Keratinocyte (primary cell): ENCODE results near the gene UBA3. TPM values are rescaled to one million over a fixed set of nuclear protein-coding genes. Genes with fewer than 3 reads are reported as not detected.

ENCODE experiments used
- DNase-seq: peaks from one replicate; pipeline ENCODE4 v3.0.0-alpha.2; 2011; ENCODE audit warnings: low read depth, missing footprints, low spot score
- FAIRE-seq: peaks from 2 replicates; lab custom pipeline; 2011; peaks lifted over from hg19 to GRCh38; lab: Jason Lieb, UNC
- H2AFZ ChIP-seq: 2 replicates; pipeline ENCODE4 v1.6.0; 2012; ENCODE audit warnings: low read length, control low read depth, inconsistent platforms; ENCODE audit not compliant: control insufficient read depth
- H3K27ac ChIP-seq: 2 replicates; pipeline ENCODE4 v1.5.1; 2011; ENCODE audit warnings: low read length; ENCODE audit not compliant: control insufficient read depth, insufficient read depth
- H3K27me3 ChIP-seq: 3 replicates; pipeline ENCODE4 v1.6.0; 2011; ENCODE audit warnings: low read length; ENCODE audit not compliant: control insufficient read depth, insufficient read depth; ENCODE audit errors: extremely low read depth
- H3K36me3 ChIP-seq, 2 experiments: 2 replicates in 1 of 2; 3 replicates in 1 of 2; pipeline ENCODE4 v1.5.1; 2011; ENCODE audit warnings: low read length in 2 of 2, mild to moderate bottlenecking in 1 of 2; ENCODE audit not compliant: control insufficient read depth in 2 of 2, insufficient read depth in 2 of 2; ENCODE audit errors: extremely low read depth in 1 of 2
- H3K4me1 ChIP-seq: 3 replicates; pipeline ENCODE4 v1.5.1; 2011; ENCODE audit warnings: low read length; ENCODE audit not compliant: control insufficient read depth, insufficient read depth; ENCODE audit errors: extremely low read depth
- H3K4me2 ChIP-seq: 3 replicates; pipeline ENCODE4 v1.6.0; 2011; ENCODE audit warnings: low read depth, low read length; ENCODE audit not compliant: control insufficient read depth, insufficient read depth; ENCODE audit errors: extremely low read depth
- H3K4me3 ChIP-seq, 3 experiments: fragments of 200-600 bp in 1 of 3; sonication (generic) in 1 of 3; 2 replicates in 2 of 3; 3 replicates in 1 of 3; pipeline ENCODE4 v1.5.1; 2011 to 2016; ENCODE audit warnings: low read length in 3 of 3, mild to moderate bottlenecking in 3 of 3, control low read depth in 2 of 3, inconsistent platforms in 1 of 3, low read depth in 1 of 3, mixed read lengths in 1 of 3, mixed run types in 1 of 3, moderate library complexity in 1 of 3; ENCODE audit not compliant: control insufficient read depth in 2 of 3, insufficient read depth in 2 of 3; ENCODE audit errors: extremely low read depth in 1 of 3
- H3K79me2 ChIP-seq: 2 replicates; pipeline ENCODE4 v1.6.0; 2012; ENCODE audit warnings: low read length; ENCODE audit not compliant: control insufficient read depth, insufficient read depth
- H3K9ac ChIP-seq: 3 replicates; pipeline ENCODE4 v1.6.0; 2011; ENCODE audit warnings: low read length; ENCODE audit not compliant: control insufficient read depth, insufficient read depth; ENCODE audit errors: extremely low read depth
- H3K9me1 ChIP-seq: 3 replicates; pipeline ENCODE4 v1.6.0; 2011; ENCODE audit warnings: low read length; ENCODE audit not compliant: control insufficient read depth, insufficient read depth; ENCODE audit errors: extremely low read depth
- H3K9me3 ChIP-seq: 2 replicates; pipeline ENCODE4 v1.5.1; 2012; ENCODE audit warnings: low read depth, low read length; ENCODE audit not compliant: control insufficient read depth
- H4K20me1 ChIP-seq: 3 replicates; pipeline ENCODE4 v1.6.0; 2011; ENCODE audit warnings: low read length; ENCODE audit not compliant: control insufficient read depth, insufficient read depth; ENCODE audit errors: extremely low read depth
- CTCF ChIP-seq, 3 experiments: IDR thresholded peaks in 1 of 3; conservative IDR thresholded peaks in 1 of 3; optimal IDR thresholded peaks in 1 of 3; 2 replicates in 2 of 3; 3 replicates in 1 of 3; pipeline versions ENCODE3 to v1.5.1; 2011; ENCODE audit warnings: low read length in 3 of 3, mild to moderate bottlenecking in 3 of 3, moderate library complexity in 2 of 3, control low read depth in 1 of 3, inconsistent platforms in 1 of 3; ENCODE audit not compliant: insufficient read depth in 2 of 3; ENCODE audit errors: extremely low read depth in 1 of 3
- EZH2 ChIP-seq: IDR thresholded peaks from one replicate; pipeline ENCODE4 v1.6.1; 2012; ENCODE audit warnings: inconsistent platforms, mild to moderate bottlenecking, low read length, moderate library complexity
- dilution Hi-C: fragments of 300-500 bp; cut with MboI; formaldehyde crosslinking; loops from one replicate; pipeline ENCODE4 v1.7.0; 2020; ENCODE audit warnings: low sequenced_read_pairs; ENCODE audit not compliant: extremely low pct_ligation_motif_present
- polyA plus RNA-seq, 5 experiments: library from polyadenylated mRNA; depleted of rRNA in 3 of 5; stranded (reverse) in 3 of 5; stranded (forward) in 1 of 5; unstranded in 1 of 5; fragments of >200 nt; gene quantifications; 1 replicate in 1 of 5; 2 replicates in 3 of 5; 3 replicates in 1 of 5; pipeline versions ENCODE4 v1.2.1 to v1.2.3, GENCODE V29; 2011 to 2012; ENCODE audit warnings: missing spikeins in 2 of 5, low read depth in 1 of 5, low replicate concordance in 1 of 5

Gene UBA3
- polyA plus RNA-seq, 1 donor (not counting 4 experiments of a cell fraction or from before 2014, with no cell fraction given) = 125 TPM

DNA sequence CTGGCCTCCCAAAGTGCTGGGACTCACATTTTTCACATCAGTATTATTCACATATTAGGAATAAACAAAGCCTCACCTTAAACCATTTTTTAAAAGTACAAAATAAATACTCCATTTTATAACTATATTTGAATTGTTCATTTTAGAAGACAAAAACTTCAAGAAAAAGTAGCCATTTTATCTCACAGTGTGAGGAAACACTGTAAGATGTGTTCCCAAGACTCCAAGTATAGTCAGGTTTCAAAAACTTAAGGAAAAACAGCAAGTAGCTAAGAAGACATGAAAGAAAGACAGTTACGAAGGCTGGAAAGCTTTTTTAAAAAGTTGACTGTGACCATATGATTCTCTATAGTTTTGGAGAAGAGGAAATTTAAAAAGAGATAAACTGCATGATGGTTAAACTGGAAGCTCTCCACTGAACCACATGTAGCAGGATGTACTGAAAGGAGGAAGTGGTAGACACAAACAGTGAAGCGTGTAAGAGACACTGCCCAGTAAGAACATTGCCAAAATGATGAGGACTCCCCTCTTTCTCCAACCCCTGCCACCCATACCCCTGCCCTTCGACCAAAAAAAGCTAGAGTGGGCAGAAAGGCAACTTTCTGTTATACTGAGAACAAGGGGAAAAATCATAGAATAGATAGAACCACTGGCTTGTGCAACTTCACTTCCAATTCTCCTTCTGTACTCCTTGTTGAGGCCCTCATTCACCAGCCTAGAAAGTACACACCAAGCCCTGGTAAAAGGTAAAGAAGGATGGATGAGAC lies 21.8 kb downstream of the UBA3 start:
- no peak overlapping the region for H3K4me3 ChIP-seq
- no peaks in the 10 kb centered on the region for H3K4me1 ChIP-seq
- no peak overlapping the region for H3K27ac ChIP-seq
- dilution Hi-C loops = no loop called here
- H2AFZ ChIP-seq = no peak overlapping the region
- no peak overlapping the region for H3K9ac ChIP-seq
- FAIRE-seq (no peak), DNase-seq (no peak)
- no peaks in the 10 kb centered on the region for H3K27me3 ChIP-seq
- no peaks in the 10 kb centered on the region for H3K9me3 ChIP-seq
- H3K36me3 ChIP-seq = peaks cover 17 to 25% of the 10 kb centered on the region in 2 experiments
- H3K9me1 ChIP-seq = no peaks in the 10 kb centered on the region
- no peaks in the 10 kb centered on the region for H4K20me1 ChIP-seq
- H3K79me2 ChIP-seq = no peaks in the 10 kb centered on the region
- no peak overlapping the region for H3K4me2 ChIP-seq
- TF ChIP-seq CTCF (optimal IDR thresholded peaks at IDR 0.05 in 1 of 3, IDR thresholded peaks at IDR 0.05 in 1 of 3, conservative IDR thresholded peaks at IDR 0.05 in 1 of 3; ENCODE audit: extremely low read depth in 1 of 3, insufficient read depth in 2 of 3, low read length in 3 of 3) = no peak
- no peak for TF ChIP-seq EZH2

GRCh38 chr3:69052472-69052898 lies 27.7 kb downstream of the UBA3 start:
- Histone ChIP-seq H3K27me3 (no peaks in the 10 kb centered on the region), H3K27ac (peak overlapping the region; percentile 86), H3K9me3 (no peaks in the 10 kb centered on the region), H3K36me3 (peaks cover 9 to 10% of the 10 kb centered on the region in 2 experiments), H3K9ac (peak overlapping the region; percentile 96), H3K4me3 (peak overlapping the region; percentile 27 to 76 (median 72)), H2AFZ (peak overlapping the region; percentile 32), H4K20me1 (no peaks in the 10 kb centered on the region), H3K79me2 (peaks cover 44% of the 10 kb centered on the region), H3K4me2 (peak overlapping the region; percentile 73), H3K9me1 (no peaks in the 10 kb centered on the region), H3K4me1 (peaks cover 13% of the 10 kb centered on the region)
- no peak for TF ChIP-seq CTCF (optimal IDR thresholded peaks at IDR 0.05 in 1 of 3, IDR thresholded peaks at IDR 0.05 in 1 of 3, conservative IDR thresholded peaks at IDR 0.05 in 1 of 3; ENCODE audit: extremely low read depth in 1 of 3, insufficient read depth in 2 of 3, low read length in 3 of 3)
- TF ChIP-seq EZH2 = no peak
- DNase-seq (no peak), FAIRE-seq (peak; percentile 52)
- dilution Hi-C loops = no loop called here
